Neuronal stem cell (in vitro differentiated cells): ENCODE measurements around the gene COL25A1.

ENCODE experiments used
- DNase-seq: peaks from one replicate; pipeline ENCODE4 v3.0.0-alpha.2; 2013; ENCODE audit warnings: low spot score
- H2AFZ ChIP-seq: one replicate; pipeline ENCODE4 v1.6.1; 2013; ENCODE audit warnings: mild to moderate bottlenecking, low read length, inconsistent platforms
- H2AK5ac ChIP-seq: 2 replicates; pipeline ENCODE4 v1.6.1; 2013; ENCODE audit warnings: low read depth, mild to moderate bottlenecking, inconsistent platforms, low read length, moderate library complexity, mixed read lengths
- H2BK120ac ChIP-seq: 2 replicates; pipeline ENCODE4 v1.6.1; 2013; ENCODE audit warnings: low read depth, mild to moderate bottlenecking, inconsistent platforms, low read length, moderate library complexity, mixed read lengths
- H2BK12ac ChIP-seq: one replicate; pipeline ENCODE4 v1.6.1; 2013; ENCODE audit warnings: low read length, inconsistent platforms
- H2BK15ac ChIP-seq: 2 replicates; pipeline ENCODE4 v1.6.1; 2013; ENCODE audit warnings: mild to moderate bottlenecking, low read length, inconsistent platforms, mixed read lengths
- H2BK5ac ChIP-seq: one replicate; pipeline ENCODE4 v1.6.1; 2013; ENCODE audit warnings: inconsistent platforms, mild to moderate bottlenecking, low read length, moderate library complexity
- H3K14ac ChIP-seq: one replicate; pipeline ENCODE4 v1.6.1; 2013; ENCODE audit warnings: low read length, inconsistent platforms
- H3K18ac ChIP-seq: 2 replicates; pipeline ENCODE4 v1.6.1; 2013; ENCODE audit warnings: low read length, inconsistent platforms
- H3K23ac ChIP-seq: 2 replicates; pipeline ENCODE4 v1.6.1; 2013; ENCODE audit warnings: low read depth, mild to moderate bottlenecking, mixed read lengths, low read length, inconsistent platforms; ENCODE audit not compliant: poor library complexity
- H3K27ac ChIP-seq: replicated peaks from 3 replicates; pipeline ENCODE4 v1.5.1; 2013; ENCODE audit warnings: low read length, inconsistent platforms
- H3K27me3 ChIP-seq, 3 experiments: 2 replicates each; pipeline ENCODE4 v1.6.1; 2013; ENCODE audit warnings: low read length in 3 of 3, mild to moderate bottlenecking in 2 of 3, inconsistent platforms in 1 of 3, low read depth in 1 of 3, mixed read lengths in 1 of 3, moderate library complexity in 1 of 3; ENCODE audit not compliant: control insufficient read depth in 3 of 3, insufficient read depth in 3 of 3
- H3K36me3 ChIP-seq, 2 donors: replicated peaks in 1 of 2; 2 replicates each; pipeline ENCODE4 v1.6.1; 2013; ENCODE audit warnings: low read length in 2 of 2; ENCODE audit not compliant: control insufficient read depth in 2 of 2, insufficient read depth in 2 of 2
- H3K4ac ChIP-seq: 2 replicates; pipeline ENCODE4 v1.6.1; 2013; ENCODE audit warnings: inconsistent platforms, mild to moderate bottlenecking, low read length, moderate library complexity
- H3K4me1 ChIP-seq, 2 donors: 1 replicate in 1 of 2; 2 replicates in 1 of 2; pipeline ENCODE4 v1.6.1; 2013; ENCODE audit warnings: low read length in 2 of 2, low read depth in 1 of 2; ENCODE audit not compliant: control insufficient read depth in 2 of 2, insufficient read depth in 1 of 2
- H3K4me2 ChIP-seq: one replicate; pipeline ENCODE4 v1.6.1; 2013; ENCODE audit warnings: mild to moderate bottlenecking, low read length, inconsistent platforms; ENCODE audit not compliant: insufficient read depth, poor library complexity, severe bottlenecking
- H3K4me3 ChIP-seq, 2 donors: 2 replicates each; pipeline ENCODE4 v1.5.1; 2013; ENCODE audit warnings: low read length in 2 of 2, mild to moderate bottlenecking in 2 of 2, inconsistent platforms in 1 of 2, moderate library complexity in 1 of 2
- H3K79me1 ChIP-seq: one replicate; pipeline ENCODE4 v1.6.1; 2013; ENCODE audit warnings: low read depth, mild to moderate bottlenecking, inconsistent platforms, low read length, moderate library complexity
- H3K9ac ChIP-seq: one replicate; pipeline ENCODE4 v1.6.1; 2013; ENCODE audit warnings: mild to moderate bottlenecking, low read depth, low read length, inconsistent platforms; ENCODE audit not compliant: poor library complexity
- H3K9me3 ChIP-seq, 2 donors: replicated peaks in 1 of 2; 2 replicates each; pipeline versions ENCODE3 to v1.6.1; 2013; ENCODE audit warnings: low read length in 2 of 2, mild to moderate bottlenecking in 2 of 2, inconsistent platforms in 1 of 2, low read depth in 1 of 2, mixed read lengths in 1 of 2, moderate library complexity in 1 of 2; ENCODE audit not compliant: control insufficient read depth in 2 of 2, insufficient read depth in 1 of 2
- H4K8ac ChIP-seq: one replicate; pipeline ENCODE4 v1.6.1; 2013; ENCODE audit warnings: low read depth, mild to moderate bottlenecking, inconsistent platforms, low read length, moderate library complexity
- H4K91ac ChIP-seq: one replicate; pipeline ENCODE4 v1.6.1; 2013; ENCODE audit warnings: low read length, low read depth, mild to moderate bottlenecking, inconsistent platforms; ENCODE audit not compliant: poor library complexity
- WGBS, 2 donors: extraction: QIAGEN DNeasy Blood & Tissue Kit; methylation state at CpG; one replicate each; pipeline ENCODE4 v1.1.7; 2013; ENCODE audit warnings: missing lambda C conversion rate in 2 of 2, mixed read lengths in 1 of 2; ENCODE audit not compliant: insufficient read length in 2 of 2, insufficient replicate concordance in 1 of 2; ENCODE audit errors: extremely low coverage in 2 of 2; 5-methylcytosine and 5-hydroxymethylcytosine counted together

The COL25A1 gene

DNA sequence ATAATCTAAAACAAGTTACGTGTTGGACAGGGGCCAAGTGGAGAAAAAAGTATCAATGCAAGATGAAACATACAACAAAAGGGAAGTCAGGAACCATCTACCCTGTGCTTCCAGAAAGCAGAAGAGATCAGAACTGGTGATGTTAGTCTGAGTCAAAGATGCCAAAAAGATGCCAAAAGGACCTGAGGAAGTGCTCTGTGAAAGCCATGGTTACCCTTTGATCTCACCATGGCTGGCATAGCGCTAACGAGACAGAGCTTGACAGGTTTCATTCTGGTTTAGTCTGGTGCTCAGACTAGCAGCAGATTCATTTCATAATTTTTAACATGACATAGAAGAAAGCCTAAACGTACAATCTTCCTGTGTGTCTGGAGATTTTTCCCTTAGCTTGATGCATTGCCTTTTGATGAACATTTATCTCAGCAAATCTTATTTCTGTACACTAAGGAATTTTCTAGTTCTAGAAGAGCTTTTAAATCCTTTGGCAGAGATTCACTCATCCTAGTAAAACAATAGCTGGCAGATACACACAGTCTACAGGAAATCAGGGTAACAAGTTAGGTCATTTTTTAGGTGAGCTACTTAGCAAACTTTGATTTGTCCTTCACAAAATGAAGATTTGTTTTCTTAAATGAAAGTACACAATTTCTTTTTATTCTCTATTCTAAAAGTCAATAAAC is 87.7 kb downstream of the COL25A1 start:
- Histone ChIP-seq H3K18ac (no peak overlapping the region), H4K8ac (no peak overlapping the region), H4K91ac (no peak overlapping the region), H3K79me1 (no peaks in the 10 kb centered on the region), H3K23ac (no peak overlapping the region), H3K4ac (no peak overlapping the region), H2BK15ac (no peak overlapping the region), H2BK12ac (no peak overlapping the region), H3K4me3 (no peak overlapping the region), H2BK120ac (no peak overlapping the region), H3K4me1 (no peaks in the 10 kb centered on the region), H3K14ac (no peak overlapping the region), H3K36me3 (no peaks in the 10 kb centered on the region), H3K27ac (no peak overlapping the region), H2BK5ac (no peak overlapping the region), H3K9ac (no peak overlapping the region), H2AFZ (no peak overlapping the region), H3K27me3 (no peaks in the 10 kb centered on the region), H3K4me2 (no peak overlapping the region), H2AK5ac (no peak overlapping the region), H3K9me3 (no peaks in the 10 kb centered on the region)
- no peak for DNase-seq
- no CpG with 5 or more reads among the region's 4 CpGs for WGBS, 2 donors

DNA sequence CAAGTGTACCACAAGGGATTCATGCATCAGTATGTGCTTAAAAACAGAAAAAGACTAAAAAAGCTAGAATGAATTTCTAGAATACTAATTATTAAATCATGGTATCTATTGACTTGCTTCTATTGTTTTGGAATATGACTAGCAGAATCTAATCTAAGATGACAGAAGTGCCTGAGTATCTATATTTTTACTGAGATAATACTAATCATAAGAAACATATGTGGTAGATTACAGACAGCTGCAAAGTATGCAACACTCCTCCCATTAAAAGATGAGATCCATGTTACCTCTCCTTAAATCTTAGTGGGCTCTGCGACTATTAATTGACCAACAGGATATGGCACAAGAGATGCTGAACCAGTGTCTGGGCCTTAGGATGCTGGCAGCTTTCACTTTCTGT is 89.4 kb downstream of the COL25A1 start:
- no peak overlapping the region for H2BK15ac ChIP-seq
- no peak overlapping the region for H3K4me3 ChIP-seq
- no peaks in the 10 kb centered on the region for H3K36me3 ChIP-seq
- H4K8ac ChIP-seq, result no peak overlapping the region
- no peak overlapping the region for H3K4ac ChIP-seq
- no CpG with 5 or more reads among the region's 1 CpG for WGBS, 2 donors
- H3K9me3 ChIP-seq, result no peaks in the 10 kb centered on the region
- no peaks in the 10 kb centered on the region for H3K27me3 ChIP-seq
- DNase-seq, result no peak
- no peak overlapping the region for H3K27ac ChIP-seq
- no peak overlapping the region for H2AK5ac ChIP-seq
- H3K9ac ChIP-seq, result no peak overlapping the region
- no peak overlapping the region for H3K14ac ChIP-seq
- no peak overlapping the region for H3K4me2 ChIP-seq
- no peak overlapping the region for H2BK5ac ChIP-seq
- H3K4me1 ChIP-seq, result no peaks in the 10 kb centered on the region
- no peak overlapping the region for H3K18ac ChIP-seq
- no peak overlapping the region for H2BK12ac ChIP-seq
- H3K23ac ChIP-seq, result no peak overlapping the region
- H2AFZ ChIP-seq, result no peak overlapping the region
- H4K91ac ChIP-seq, result no peak overlapping the region
- no peak overlapping the region for H2BK120ac ChIP-seq
- no peaks in the 10 kb centered on the region for H3K79me1 ChIP-seq

DNA sequence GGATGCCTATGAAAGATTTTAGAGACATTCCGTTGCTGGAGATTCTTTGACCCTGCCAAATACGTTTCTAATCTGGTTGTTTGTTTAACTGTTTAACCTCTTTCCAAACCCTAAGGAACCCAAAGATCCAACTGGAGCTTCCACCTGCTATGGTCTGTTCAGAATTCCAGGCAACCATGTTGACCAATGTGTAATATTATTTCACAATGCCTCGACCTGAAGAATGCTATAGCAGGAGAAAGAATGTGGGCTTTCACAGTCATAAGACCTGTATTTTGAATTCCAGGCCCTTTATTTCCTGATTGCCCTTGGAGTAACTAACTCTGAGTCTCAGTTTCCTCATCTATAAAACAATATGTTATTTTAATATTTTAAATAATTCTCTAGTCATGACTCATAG is 90.8 kb downstream of the COL25A1 start:
- no peak overlapping the region for H2AFZ ChIP-seq
- no peak overlapping the region for H4K91ac ChIP-seq
- no peak overlapping the region for H4K8ac ChIP-seq
- H3K23ac ChIP-seq, result no peak overlapping the region
- H2BK12ac ChIP-seq, result no peak overlapping the region
- H3K4ac ChIP-seq, result no peak overlapping the region
- H3K4me2 ChIP-seq, result no peak overlapping the region
- no peaks in the 10 kb centered on the region for H3K27me3 ChIP-seq
- H3K18ac ChIP-seq, result no peak overlapping the region
- H3K4me3 ChIP-seq, result no peak overlapping the region
- H3K4me1 ChIP-seq, result peaks cover 0 to 3% of the 10 kb centered on the region in 2 donors
- H3K27ac ChIP-seq, result no peak overlapping the region
- no peak overlapping the region for H3K14ac ChIP-seq
- WGBS, 2 donors, result no CpG with 5 or more reads among the region's 3 CpGs
- DNase-seq, result no peak
- no peak overlapping the region for H2BK15ac ChIP-seq
- H2BK5ac ChIP-seq, result no peak overlapping the region
- no peak overlapping the region for H2BK120ac ChIP-seq
- no peaks in the 10 kb centered on the region for H3K9me3 ChIP-seq
- no peak overlapping the region for H3K9ac ChIP-seq
- no peaks in the 10 kb centered on the region for H3K79me1 ChIP-seq
- H2AK5ac ChIP-seq, result no peak overlapping the region
- no peaks in the 10 kb centered on the region for H3K36me3 ChIP-seq

DNA sequence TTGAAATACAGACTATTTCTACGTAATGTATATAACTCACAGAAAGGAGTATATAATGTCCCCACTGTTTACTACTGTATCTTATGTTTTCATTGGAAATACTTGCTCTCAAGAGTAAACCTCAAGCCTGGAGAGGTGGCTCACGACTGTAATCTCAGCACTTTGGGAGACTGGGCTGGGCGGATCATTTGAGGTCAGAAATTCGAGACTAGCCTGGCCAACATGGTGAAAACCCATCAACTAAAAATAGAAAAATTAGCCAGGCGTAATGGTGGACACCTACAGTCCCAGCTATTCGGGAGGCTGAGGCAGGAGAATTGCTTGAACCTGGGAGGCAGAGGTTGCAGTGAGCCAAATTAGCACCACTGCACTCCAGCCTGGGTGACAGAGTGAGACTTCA is 92.8 kb downstream of the COL25A1 start:
- H3K27me3 ChIP-seq, result no peaks in the 10 kb centered on the region
- no peak overlapping the region for H2BK15ac ChIP-seq
- no peak overlapping the region for H4K91ac ChIP-seq
- no CpG with 5 or more reads among the region's 6 CpGs for WGBS, 2 donors
- H3K4me3 ChIP-seq, result no peak overlapping the region
- H3K9ac ChIP-seq, result no peak overlapping the region
- no peak overlapping the region for H2AK5ac ChIP-seq
- H3K14ac ChIP-seq, result no peak overlapping the region
- no peaks in the 10 kb centered on the region for H3K36me3 ChIP-seq
- H3K9me3 ChIP-seq, result no peaks in the 10 kb centered on the region
- H3K79me1 ChIP-seq, result no peaks in the 10 kb centered on the region
- DNase-seq, result no peak
- no peak overlapping the region for H2AFZ ChIP-seq
- H4K8ac ChIP-seq, result no peak overlapping the region
- H3K4me2 ChIP-seq, result no peak overlapping the region
- H2BK5ac ChIP-seq, result no peak overlapping the region
- no peak overlapping the region for H3K27ac ChIP-seq
- no peak overlapping the region for H3K23ac ChIP-seq
- no peak overlapping the region for H2BK120ac ChIP-seq
- H3K4ac ChIP-seq, result no peak overlapping the region
- no peak overlapping the region for H3K18ac ChIP-seq
- H3K4me1 ChIP-seq, result peaks cover 0 to 3% of the 10 kb centered on the region in 2 donors
- no peak overlapping the region for H2BK12ac ChIP-seq
